Right cardiac atrium (tissue), 5 donors: ENCODE measurements around the gene UBE2Q2. TPM values are rescaled to one million over a fixed set of nuclear protein-coding genes. Genes with fewer than 3 reads are reported as not detected.

ENCODE experiments used
- ATAC-seq, 2 donors: fragments of 200-7000 bp; cut with Tn5 transposase; one replicate each; pipeline versions ENCODE4 v1.8.0 to v1.9.1; 2020; ENCODE audit warnings: moderate library complexity in 2 of 2, mild to moderate bottlenecking in 1 of 2
- DNase-seq, 3 donors: peaks; one replicate each; pipeline ENCODE4 v3.0.0-alpha.2; 2020
- H3K27ac ChIP-seq: one replicate; pipeline ENCODE4 v1.5.1; 2013; ENCODE audit warnings: mild to moderate bottlenecking, low read length, control low read depth, moderate library complexity
- H3K27me3 ChIP-seq: one replicate; pipeline ENCODE4 v1.6.1; 2013; ENCODE audit not compliant: control insufficient read depth, insufficient read depth
- H3K4me1 ChIP-seq: one replicate; pipeline ENCODE4 v1.6.1; 2013; ENCODE audit warnings: low read length; ENCODE audit not compliant: control insufficient read depth, insufficient read depth
- H3K4me3 ChIP-seq: one replicate; pipeline ENCODE4 v1.5.1; 2013; ENCODE audit warnings: low read length, control low read depth
- H3K9me3 ChIP-seq: one replicate; pipeline ENCODE4 v1.6.1; 2013; ENCODE audit warnings: low read length; ENCODE audit not compliant: control insufficient read depth
- WGBS: extraction: QIAGEN DNeasy Blood & Tissue Kit; methylation state at CpG from one replicate; pipeline ENCODE4 v1.1.7; 2013; 5-methylcytosine and 5-hydroxymethylcytosine counted together
- intact Hi-C, 4 donors: fragments of 100-400 bp; cut with DNase I; formaldehyde crosslinking; loops; one replicate each; pipeline versions ENCODE4 v1.11.0 to v1.14.0; 2022 to 2023
- polyA plus RNA-seq: library from polyadenylated mRNA; stranded (reverse); fragments of 200-250 nt; gene quantifications from one replicate; pipeline ENCODE4 v1.2.3, GENCODE V29; 2013
- total RNA-seq, 4 donors: library from RNA; stranded (reverse); fragmentation: NEBNext Ultra II Directional; extraction: Animal tissue kit (Norgen Biotek cat#: 25700); gene quantifications; one replicate each; pipeline ENCODE4 v1.2.1, GENCODE V29; 2021
- donor health status: healthy with polysubstance abuse.
- donor health status: DM: no; HTN: yes; CAD: no.
- donor health status: DM: no; HTN: no; CAD: no.
- donor health status: DM: no; HTN: yes; CAD: no; lungs with severe emphysema.
- donor health status: DM: yes; HTN: yes; CAD: no.

The UBE2Q2 gene
- total and polyA plus RNA-seq, 5 donors, result 18.2 to 32.6 (median 26.9) TPM

DNA sequence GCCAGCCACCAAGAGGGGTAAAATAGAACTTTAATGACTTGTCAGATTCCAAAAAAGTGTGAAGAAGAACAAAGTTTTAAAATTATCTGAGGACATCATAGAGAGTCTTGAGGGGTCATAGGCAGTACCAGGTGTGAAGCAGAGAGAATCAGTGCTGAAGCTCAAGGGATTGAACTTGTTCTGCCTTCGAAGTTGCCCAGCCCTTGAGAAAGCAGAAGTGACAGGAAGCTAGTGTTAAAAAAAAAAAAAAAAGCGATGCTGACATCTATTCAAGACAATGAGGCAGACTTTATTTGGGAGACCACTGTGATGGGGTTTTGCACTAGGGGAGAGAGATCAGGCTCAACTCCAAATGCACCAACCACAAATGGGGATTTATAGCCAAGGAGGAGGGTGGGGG, 82.2 kb downstream of the UBE2Q2 start:
- WGBS, result 47% methylated on average over 2 of the region's 2 CpGs
- H3K9me3 ChIP-seq, result no peaks in the 10 kb centered on the region
- H3K27me3 ChIP-seq, result no peaks in the 10 kb centered on the region
- ATAC-seq, result no peak
- H3K4me1 ChIP-seq, result peaks cover 9% of the 10 kb centered on the region
- DNase-seq, result no peak
- intact Hi-C loops, result no loop called here
- H3K27ac ChIP-seq, result no peak overlapping the region
- H3K4me3 ChIP-seq, result no peak overlapping the region

DNA sequence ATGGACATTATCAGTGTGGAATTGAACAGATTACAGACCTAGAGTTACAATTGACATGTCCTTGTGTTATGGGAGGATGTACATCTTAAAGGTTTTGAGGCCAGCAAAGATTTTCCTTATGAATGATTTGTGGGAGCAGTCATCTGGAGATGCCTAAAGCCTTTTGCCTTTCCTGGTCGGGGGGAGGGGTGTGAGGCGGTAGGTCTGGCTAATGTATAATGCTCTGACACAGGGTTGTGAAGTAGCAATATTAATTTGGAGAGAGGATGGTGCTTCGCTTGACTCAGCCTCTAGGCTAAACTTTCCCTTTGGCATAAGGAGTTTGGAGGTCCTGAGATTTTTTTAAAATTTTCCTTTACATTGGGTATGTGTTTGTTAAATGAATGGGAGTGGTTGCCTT, 83.7 kb downstream of the UBE2Q2 start:
- no peak overlapping the region for H3K4me3 ChIP-seq
- no peak for DNase-seq
- H3K4me1 ChIP-seq, result peaks cover 9% of the 10 kb centered on the region
- WGBS, result 95% methylated on average over 3 of the region's 3 CpGs
- H3K9me3 ChIP-seq, result no peaks in the 10 kb centered on the region
- no peak overlapping the region for H3K27ac ChIP-seq
- no peaks in the 10 kb centered on the region for H3K27me3 ChIP-seq
- intact Hi-C loops, result no loop called here
- ATAC-seq, result no peak

DNA sequence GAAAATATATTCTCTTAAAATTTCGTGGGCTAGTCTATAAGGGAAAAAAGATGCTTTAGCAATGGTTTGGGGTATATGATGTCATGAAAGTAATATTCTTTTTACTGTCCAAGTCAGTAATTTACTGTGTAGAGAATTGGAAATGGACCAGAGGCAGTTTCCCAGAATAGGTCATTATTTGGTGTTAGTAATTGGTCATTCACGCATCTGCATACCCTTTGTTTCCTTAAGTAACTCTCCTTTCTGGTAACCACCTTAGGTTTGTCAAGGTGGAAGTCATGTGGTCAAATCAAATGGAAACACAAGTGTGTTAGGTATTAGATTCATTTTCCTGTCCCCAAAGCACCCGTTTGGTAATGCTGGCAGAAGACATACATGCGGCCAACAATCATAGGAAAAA, 84.4 kb downstream of the UBE2Q2 start:
- peaks cover 6% of the 10 kb centered on the region for H3K4me1 ChIP-seq
- DNase-seq (no peak), ATAC-seq (no peak)
- 89% methylated on average over 4 of the region's 4 CpGs for WGBS
- no peaks in the 10 kb centered on the region for H3K27me3 ChIP-seq
- H3K4me3 ChIP-seq, result no peak overlapping the region
- H3K27ac ChIP-seq, result no peak overlapping the region
- intact Hi-C loops, result no loop called here
- H3K9me3 ChIP-seq, result no peaks in the 10 kb centered on the region

DNA sequence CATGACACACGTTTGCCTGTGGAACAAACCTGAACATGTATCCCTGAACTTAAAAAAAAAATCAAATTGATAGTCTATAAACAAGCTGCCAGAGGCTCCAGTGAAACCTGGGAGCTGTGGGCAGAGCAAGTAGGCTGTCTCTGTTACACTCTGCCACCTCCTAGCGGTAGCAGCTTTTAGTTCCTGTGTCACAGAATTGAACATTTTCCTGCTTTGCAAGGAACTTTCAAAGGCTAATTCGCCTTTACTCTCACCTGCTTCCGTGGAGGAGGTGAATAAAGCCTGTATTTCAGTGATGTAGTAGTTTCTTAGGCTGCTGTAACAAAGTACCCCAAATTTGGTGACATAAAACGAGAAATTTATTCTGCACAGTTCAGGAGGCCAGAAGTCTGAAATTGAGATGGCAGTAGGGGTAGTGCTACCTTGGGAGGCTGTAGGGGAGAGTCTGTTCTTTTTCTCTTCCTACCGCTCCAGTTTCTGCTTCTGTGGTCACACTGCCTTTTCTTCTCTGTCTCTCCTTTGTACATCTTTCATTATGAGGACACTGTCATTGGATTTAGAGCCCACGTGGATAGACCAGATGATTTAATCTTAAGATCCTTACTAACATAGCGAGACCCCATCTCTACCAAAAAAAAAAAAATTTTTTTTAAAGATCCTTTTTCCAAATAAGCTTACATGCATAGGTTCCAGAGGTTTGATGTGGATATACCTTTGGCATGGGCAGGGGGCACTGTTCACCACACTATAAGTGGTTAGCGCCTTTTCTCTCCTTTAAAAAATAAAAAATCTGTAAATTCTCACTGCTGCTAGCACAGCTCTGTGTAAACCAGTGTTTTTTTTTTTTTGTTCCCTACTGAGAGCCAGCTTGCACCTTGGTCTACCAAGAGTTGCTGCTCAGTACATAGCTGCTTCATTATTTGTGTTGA, 85.7 kb downstream of the UBE2Q2 start:
- Histone ChIP-seq H3K4me1 (peaks cover 4% of the 10 kb centered on the region), H3K9me3 (no peaks in the 10 kb centered on the region), H3K27me3 (no peaks in the 10 kb centered on the region), H3K27ac (no peak overlapping the region), H3K4me3 (no peak overlapping the region)
- DNase-seq (no peak), ATAC-seq (no peak)
- intact Hi-C loops, result no loop called here
- 78% methylated on average over 9 of the region's 9 CpGs for WGBS

GRCh38 chr15:75929799-75930565, 86.7 kb downstream of the UBE2Q2 start:
- Histone ChIP-seq H3K4me3 (no peak overlapping the region), H3K9me3 (no peaks in the 10 kb centered on the region), H3K27me3 (no peaks in the 10 kb centered on the region), H3K27ac (no peak overlapping the region), H3K4me1 (no peaks in the 10 kb centered on the region)
- DNase-seq (no peak), ATAC-seq (no peak)
- 35% methylated on average over 5 of the region's 5 CpGs for WGBS
- intact Hi-C loops, result no loop called here

GRCh38 chr15:75930866-75931265, 87.6 kb downstream of the UBE2Q2 start:
- Histone ChIP-seq H3K27me3 (no peaks in the 10 kb centered on the region), H3K4me3 (no peak overlapping the region), H3K4me1 (no peaks in the 10 kb centered on the region), H3K9me3 (no peaks in the 10 kb centered on the region), H3K27ac (no peak overlapping the region)
- ATAC-seq, result no peak
- intact Hi-C loops, result no loop called here
- DNase-seq, result no peak
- WGBS, result 79% methylated on average over 2 of the region's 2 CpGs

- no peak overlapping the region for H3K4me3 ChIP-seq
- DNase-seq (no peak), ATAC-seq (no peak)
- no peaks in the 10 kb centered on the region for H3K4me1 ChIP-seq
- intact Hi-C loops, result no loop called here
- WGBS, result 62% methylated on average over 3 of the region's 3 CpGs
- no peaks in the 10 kb centered on the region for H3K27me3 ChIP-seq
- H3K27ac ChIP-seq, result no peak overlapping the region
- no peaks in the 10 kb centered on the region for H3K9me3 ChIP-seq
Measured at GRCh38 chr15:75942464-75942863, 99.2 kb downstream of the UBE2Q2 start.

DNA sequence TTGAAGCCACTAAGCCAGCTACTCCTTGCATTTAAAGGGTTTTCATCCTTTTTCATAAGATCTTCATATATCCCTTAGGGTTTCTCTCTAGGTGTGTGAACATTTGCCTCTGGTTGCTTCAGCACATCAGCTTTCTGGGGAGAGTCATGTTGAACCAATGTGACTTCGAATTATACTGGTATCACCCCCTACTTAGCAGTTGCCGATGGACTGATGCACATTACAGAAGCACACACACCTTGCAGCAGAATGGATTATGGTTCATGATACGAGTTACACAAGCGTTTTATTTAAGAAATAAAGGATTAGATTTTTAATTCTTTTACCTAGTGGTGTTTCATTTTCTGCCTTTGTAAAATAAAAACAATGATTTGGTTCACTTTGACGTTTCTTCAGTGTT, 100.0 kb downstream of the UBE2Q2 start:
- no peaks in the 10 kb centered on the region for H3K4me1 ChIP-seq
- H3K27me3 ChIP-seq, result no peaks in the 10 kb centered on the region
- no peak for DNase-seq
- H3K9me3 ChIP-seq, result no peaks in the 10 kb centered on the region
- H3K4me3 ChIP-seq, result no peak overlapping the region
- ATAC-seq, result no peak
- WGBS, result 72% methylated on average over 5 of the region's 5 CpGs
- intact Hi-C loops, result no loop called here
- no peak overlapping the region for H3K27ac ChIP-seq

DNA sequence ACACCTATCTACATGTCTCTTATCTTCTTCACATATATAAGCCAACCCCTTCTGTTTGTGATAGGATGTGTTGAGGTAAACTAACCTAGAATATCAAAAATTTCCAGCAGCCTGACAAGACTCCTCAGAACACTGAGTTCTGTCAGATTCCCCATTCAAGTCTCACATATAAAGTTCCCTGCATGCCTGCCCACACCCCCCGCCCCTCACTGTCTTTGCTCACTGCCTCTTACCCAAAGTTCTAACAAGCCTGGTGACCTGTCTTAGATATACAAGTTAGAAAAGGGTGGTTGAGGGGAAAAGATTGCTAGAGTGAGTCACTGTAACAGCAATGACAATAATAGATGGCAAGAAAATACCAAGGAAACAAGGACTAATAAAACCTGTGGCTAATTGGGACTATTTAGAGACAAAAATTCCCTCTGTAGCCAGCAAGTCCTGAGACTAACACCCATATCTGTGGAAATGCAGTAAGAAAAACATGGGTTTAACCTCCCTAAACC, 100.5 kb downstream of the UBE2Q2 start:
- no peaks in the 10 kb centered on the region for H3K9me3 ChIP-seq
- H3K4me3 ChIP-seq, result no peak overlapping the region
- no peak for ATAC-seq
- no peaks in the 10 kb centered on the region for H3K27me3 ChIP-seq
- H3K4me1 ChIP-seq, result no peaks in the 10 kb centered on the region
- intact Hi-C loops, result no loop called here
- no peak for DNase-seq
- WGBS, result 59% methylated on average over 1 of the region's 1 CpG
- no peak overlapping the region for H3K27ac ChIP-seq

DNA sequence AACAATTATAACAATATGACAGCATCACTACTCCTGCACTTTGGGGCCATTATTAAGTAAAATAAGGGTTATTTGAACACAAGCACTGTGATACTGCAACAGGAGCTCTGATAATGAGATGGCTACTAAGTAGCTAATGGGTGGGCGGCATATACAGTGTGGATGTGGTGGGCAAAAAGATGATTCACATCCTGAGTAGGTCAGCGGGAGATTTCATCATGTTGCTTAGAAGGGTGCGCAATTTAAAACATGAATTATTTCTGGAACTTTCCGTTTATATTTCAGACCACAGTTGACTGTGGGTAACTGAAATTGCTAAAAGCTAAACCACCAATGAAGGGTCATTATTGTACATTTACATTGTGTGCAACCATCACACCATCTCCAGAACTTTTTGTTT, 102.7 kb downstream of the UBE2Q2 start:
- no peak overlapping the region for H3K4me3 ChIP-seq
- no peaks in the 10 kb centered on the region for H3K9me3 ChIP-seq
- no peak for ATAC-seq
- intact Hi-C loops, result no loop called here
- no peak for DNase-seq
- H3K27me3 ChIP-seq, result no peaks in the 10 kb centered on the region
- H3K4me1 ChIP-seq, result no peaks in the 10 kb centered on the region
- no peak overlapping the region for H3K27ac ChIP-seq
- WGBS, result 70% methylated on average over 4 of the region's 4 CpGs

GRCh38 chr15:75947092-75947491, 103.8 kb downstream of the UBE2Q2 start:
- DNase-seq (no peak), ATAC-seq (no peak)
- Histone ChIP-seq H3K4me1 (no peaks in the 10 kb centered on the region), H3K9me3 (no peaks in the 10 kb centered on the region), H3K27me3 (no peaks in the 10 kb centered on the region), H3K4me3 (no peak overlapping the region), H3K27ac (no peak overlapping the region)
- 34% methylated on average over 1 of the region's 1 CpG for WGBS
- intact Hi-C loops, result no loop called here
